Measurements from ENCODE around the gene SPEG. TPM values are rescaled to one million over a fixed set of nuclear protein-coding genes. Genes with fewer than 3 reads are reported as not detected.

Gene SPEG
- total and polyA plus RNA-seq, 2 donors (not counting 3 experiments of a cell fraction or from before 2014, with no cell fraction given): 0.84 to 3.5 TPM

DNA sequence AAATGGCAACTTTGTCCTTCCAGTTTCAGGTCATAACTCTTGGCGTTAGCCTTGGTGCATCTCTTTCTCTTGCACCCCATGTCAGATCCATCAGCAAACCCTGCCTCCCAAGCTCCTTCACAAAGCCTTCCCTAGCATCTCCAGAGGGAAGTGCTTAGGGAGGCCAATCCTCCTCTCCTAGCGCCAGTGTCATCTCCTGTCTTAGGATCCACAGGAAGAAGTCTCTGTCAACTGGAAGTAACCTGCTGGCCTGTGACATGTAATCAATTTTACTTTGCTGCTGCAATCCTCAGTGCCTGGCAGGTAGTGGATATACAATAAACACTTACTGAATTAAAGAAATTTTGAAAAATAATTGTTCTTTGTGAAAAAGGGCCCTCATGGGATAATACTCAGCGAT is 39.0 kb upstream of the SPEG start:
- Histone ChIP-seq H3K36me3 (ENCODE audit: control insufficient read depth in 2 of 2, extremely low read depth in 1 of 2, insufficient read depth in 2 of 2, low read length in 2 of 2) (no peaks in the 10 kb centered on the region), H3K27ac (ENCODE audit: insufficient read depth, low read depth, low read length) (no peak overlapping the region), H3K4me3 (replicated peaks in 1 of 3; ENCODE audit: insufficient read depth in 1 of 3, low read depth in 1 of 3, low read length in 3 of 3) (no peak overlapping the region), H3K79me2 (ENCODE audit: control insufficient read depth, insufficient read depth, low read length) (no peaks in the 10 kb centered on the region), H3K27me3 (ENCODE audit: control insufficient read depth in 2 of 2, insufficient read depth in 2 of 2, low read length in 2 of 2) (peaks cover 2% of the 10 kb centered on the region in 2 experiments), H3K4me1 (ENCODE audit: control insufficient read depth, extremely low read depth, insufficient read depth, low read length) (no peaks in the 10 kb centered on the region), H4K20me1 (replicated peaks; ENCODE audit: control insufficient read depth, extremely low read depth, insufficient read depth, low read length) (no peaks in the 10 kb centered on the region), H3K9ac (replicated peaks; ENCODE audit: extremely low read depth, insufficient read depth, low read length) (no peak overlapping the region), H3K9me1 (replicated peaks; ENCODE audit: control insufficient read depth, extremely low read depth, insufficient read depth, low read length) (no peaks in the 10 kb centered on the region), H3K4me2 (ENCODE audit: insufficient read depth, low read length) (no peak overlapping the region), H2AFZ (ENCODE audit: low read depth, low read length) (no peak overlapping the region), H3K9me3 (replicated peaks; ENCODE audit: control insufficient read depth, insufficient read depth, low read length) (no peaks in the 10 kb centered on the region)
- CTCF ChIA-PET: interaction anchor here (1.2 kb wide), 1 partner anchor 134 kb away, joined by 3 read pairs; no protein-coding TSS in a partner anchor
- POLR2A ChIA-PET: no interaction called here
- no peak for DNase-seq (ENCODE audit: low read depth, low spot score)
- no peak for FAIRE-seq
- no peak for TF ChIP-seq JUN (IDR thresholded peaks at IDR 0.05; ENCODE audit: borderline replicate concordance, insufficient read depth, insufficient read length, low read depth)
- TF ChIP-seq EZH2 (IDR thresholded peaks at IDR 0.05; ENCODE audit: borderline replicate concordance, low read depth, low read length, severe bottlenecking): no peak
- TF ChIP-seq GATA2 (IDR thresholded peaks at IDR 0.05; ENCODE audit: insufficient read depth, insufficient read length, low read depth, low read length): no peak
- dilution Hi-C loops (cut with MboI; ENCODE audit: extremely low pct_ligation_motif_present, low sequenced_read_pairs): no loop called here
- BruUV-seq (replicated peaks): no TSS peak
- intact Hi-C loops (cut with micrococcal nuclease): no loop called here

DNA sequence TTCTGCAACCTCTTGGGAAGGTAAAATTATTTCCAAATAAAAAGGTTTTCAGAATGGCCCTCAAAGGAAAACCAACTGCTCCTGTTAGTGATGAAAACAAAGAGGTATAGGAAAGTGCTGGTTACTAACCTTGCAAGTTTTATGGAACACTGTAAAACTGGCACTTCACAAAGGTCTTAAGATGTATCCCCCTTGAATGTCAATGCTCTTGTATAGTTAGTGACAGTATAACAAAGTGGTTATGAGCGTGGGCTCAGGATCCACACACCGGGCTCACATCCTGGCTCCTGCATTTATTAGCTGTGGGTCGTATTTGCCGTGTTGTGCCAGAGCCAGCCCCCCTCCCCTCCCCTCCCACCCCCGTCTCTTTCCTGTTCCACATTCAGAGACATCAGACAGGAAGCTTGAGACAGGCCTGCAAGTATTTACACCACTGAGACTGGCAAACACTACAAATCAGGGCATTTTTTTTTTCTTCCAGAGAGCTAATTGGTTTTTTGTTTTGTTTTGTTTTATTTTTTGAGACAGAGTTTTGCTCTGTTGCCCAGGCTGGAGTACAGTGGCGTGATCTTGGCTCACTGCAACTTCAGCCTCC is 37.7 kb upstream of the SPEG start:
- no peaks in the 10 kb centered on the region for H3K4me1 ChIP-seq (ENCODE audit: control insufficient read depth, extremely low read depth, insufficient read depth, low read length)
- no peak overlapping the region for H3K4me2 ChIP-seq (ENCODE audit: insufficient read depth, low read length)
- dilution Hi-C loops (cut with MboI; ENCODE audit: extremely low pct_ligation_motif_present, low sequenced_read_pairs) (no loop called here), intact Hi-C loops (cut with micrococcal nuclease) (no loop called here)
- TF ChIP-seq POLR2A (IDR thresholded peaks at IDR 0.05; ENCODE audit: low read depth, low read length): no peak
- TF ChIP-seq, protein P1, sequence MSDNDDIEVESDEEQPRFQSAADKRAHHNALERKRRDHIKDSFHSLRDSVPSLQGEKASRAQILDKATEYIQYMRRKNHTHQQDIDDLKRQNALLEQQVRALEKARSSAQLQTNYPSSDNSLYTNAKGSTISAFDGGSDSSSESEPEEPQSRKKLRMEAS (IDR thresholded peaks at IDR 0.05; ENCODE audit: insufficient read depth, insufficient read length): no peak
- no peaks in the 10 kb centered on the region for H3K79me2 ChIP-seq (ENCODE audit: control insufficient read depth, insufficient read depth, low read length)
- H3K9me1 ChIP-seq (replicated peaks; ENCODE audit: control insufficient read depth, extremely low read depth, insufficient read depth, low read length): no peaks in the 10 kb centered on the region
- no peak overlapping the region for H3K9ac ChIP-seq (replicated peaks; ENCODE audit: extremely low read depth, insufficient read depth, low read length)
- no peak overlapping the region for H3K4me3 ChIP-seq (replicated peaks in 1 of 3; ENCODE audit: insufficient read depth in 1 of 3, low read depth in 1 of 3, low read length in 3 of 3)
- no peak for FAIRE-seq
- no peak overlapping the region for H3K27ac ChIP-seq (ENCODE audit: insufficient read depth, low read depth, low read length)
- no peak overlapping the region for H2AFZ ChIP-seq (ENCODE audit: low read depth, low read length)
- no TSS peak for BruUV-seq (replicated peaks)
- no peak for DNase-seq (ENCODE audit: low read depth, low spot score)
- H4K20me1 ChIP-seq (replicated peaks; ENCODE audit: control insufficient read depth, extremely low read depth, insufficient read depth, low read length): no peaks in the 10 kb centered on the region
- peaks cover under 1 to 3% of the 10 kb centered on the region in 2 experiments for H3K27me3 ChIP-seq (ENCODE audit: control insufficient read depth in 2 of 2, insufficient read depth in 2 of 2, low read length in 2 of 2)
- ChIA-PET CTCF (interaction anchor here (0.8 to 2.6 kb wide), 2 partner anchors 99 to 133 kb away, joined by 5 to 13 read pairs; a partner anchor contains a TSS), POLR2A (no interaction called here)
- H3K9me3 ChIP-seq (replicated peaks; ENCODE audit: control insufficient read depth, insufficient read depth, low read length): no peaks in the 10 kb centered on the region
- no peaks in the 10 kb centered on the region for H3K36me3 ChIP-seq (ENCODE audit: control insufficient read depth in 2 of 2, extremely low read depth in 1 of 2, insufficient read depth in 2 of 2, low read length in 2 of 2)
